SK-N-SH (cell line): ENCODE data around the gene HBA2.

Source experiments
- EZH2phosphoT487 ChIP-seq: fragments of 200-600 bp; sonication (generic); IDR thresholded peaks from 2 replicates; pipeline ENCODE4 v1.6.1; 2017; ENCODE audit warnings: low read depth, mixed run types, mild to moderate bottlenecking, antibody characterized with exemption, moderate library complexity, borderline replicate concordance
- FOXM1 ChIP-seq: IDR thresholded peaks from 2 replicates; pipeline ENCODE4 v1.4.0; 2012; ENCODE audit warnings: low read depth, mild to moderate bottlenecking
- GATA2 ChIP-seq: sonication (generic); formaldehyde crosslinking; IDR thresholded peaks from 2 replicates; pipeline ENCODE4 v1.5.0; 2020; ENCODE audit warnings: mild to moderate bottlenecking, missing genetic modification reagents
- POLR2AphosphoS5 ChIP-seq: IDR thresholded peaks from 2 replicates; pipeline ENCODE4 v1.6.1; 2012; ENCODE audit warnings: low read depth, low read length
- RCOR1 ChIP-seq: fragments of 150-350 bp; IDR thresholded peaks from 2 replicates; pipeline ENCODE4 v1.6.1; 2017; ENCODE audit warnings: antibody characterized with exemption, low read length
- RFX5 ChIP-seq: IDR thresholded peaks from 2 replicates; pipeline ENCODE4 v1.6.1; 2012; ENCODE audit warnings: mild to moderate bottlenecking, improper control_type of control experiment, low read length
- RXRA ChIP-seq: IDR thresholded peaks from 2 replicates; pipeline ENCODE4 v1.4.0; 2012; ENCODE audit warnings: low read depth, mild to moderate bottlenecking, borderline replicate concordance
- TAF1 ChIP-seq: IDR thresholded peaks from 2 replicates; pipeline ENCODE4 v1.6.1; 2012; ENCODE audit warnings: low read depth, mild to moderate bottlenecking, low read length, moderate library complexity, borderline replicate concordance
- YY1 ChIP-seq: IDR thresholded peaks from 2 replicates; pipeline ENCODE4 v1.4.0; 2012; ENCODE audit warnings: low read depth, mild to moderate bottlenecking
- TF ChIP-seq, protein P1 (sequence below): fragments of 200-600 bp; sonication (generic); IDR thresholded peaks from 2 replicates; pipeline ENCODE4 v1.6.1; 2017; ENCODE audit warnings: antibody characterized with exemption, mild to moderate bottlenecking, moderate library complexity
- TF ChIP-seq, protein P2 (sequence below): fragments of 150-350 bp; IDR thresholded peaks from 2 replicates; pipeline ENCODE4 v1.6.1; 2017; ENCODE audit warnings: antibody characterized with exemption, low read length, low read depth, borderline replicate concordance
- TF ChIP-seq, protein P3 (sequence below): IDR thresholded peaks from 2 replicates; pipeline ENCODE4 v1.6.1; 2012; ENCODE audit warnings: mild to moderate bottlenecking, low read depth, low read length, moderate library complexity

DNA sequence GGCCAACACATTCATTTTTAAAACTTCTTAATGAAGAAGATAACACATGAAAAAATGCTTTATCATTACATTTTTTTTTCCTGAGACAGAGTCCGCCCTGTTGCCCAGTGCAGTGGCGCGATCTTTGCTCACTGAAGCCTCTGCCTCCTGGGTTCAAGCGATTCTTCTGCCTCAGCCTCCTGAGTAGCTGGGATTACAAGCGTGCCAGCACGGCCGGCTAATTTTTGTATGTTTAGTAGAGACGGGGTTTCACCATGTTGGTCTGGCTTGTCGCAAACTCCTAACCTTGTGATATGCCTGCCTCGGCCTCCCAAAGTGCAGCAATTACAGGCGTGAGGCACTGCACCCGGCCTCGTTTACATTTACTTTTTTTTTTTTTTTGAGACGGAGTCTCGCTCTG lies 20.8 kb downstream of the HBA2 start:
- TF ChIP-seq TAF1 = no peak
- no peak for TF ChIP-seq POLR2AphosphoS5
- TF ChIP-seq FOXM1 = no peak
- TF ChIP-seq RXRA = no peak
- TF ChIP-seq, protein P1, sequence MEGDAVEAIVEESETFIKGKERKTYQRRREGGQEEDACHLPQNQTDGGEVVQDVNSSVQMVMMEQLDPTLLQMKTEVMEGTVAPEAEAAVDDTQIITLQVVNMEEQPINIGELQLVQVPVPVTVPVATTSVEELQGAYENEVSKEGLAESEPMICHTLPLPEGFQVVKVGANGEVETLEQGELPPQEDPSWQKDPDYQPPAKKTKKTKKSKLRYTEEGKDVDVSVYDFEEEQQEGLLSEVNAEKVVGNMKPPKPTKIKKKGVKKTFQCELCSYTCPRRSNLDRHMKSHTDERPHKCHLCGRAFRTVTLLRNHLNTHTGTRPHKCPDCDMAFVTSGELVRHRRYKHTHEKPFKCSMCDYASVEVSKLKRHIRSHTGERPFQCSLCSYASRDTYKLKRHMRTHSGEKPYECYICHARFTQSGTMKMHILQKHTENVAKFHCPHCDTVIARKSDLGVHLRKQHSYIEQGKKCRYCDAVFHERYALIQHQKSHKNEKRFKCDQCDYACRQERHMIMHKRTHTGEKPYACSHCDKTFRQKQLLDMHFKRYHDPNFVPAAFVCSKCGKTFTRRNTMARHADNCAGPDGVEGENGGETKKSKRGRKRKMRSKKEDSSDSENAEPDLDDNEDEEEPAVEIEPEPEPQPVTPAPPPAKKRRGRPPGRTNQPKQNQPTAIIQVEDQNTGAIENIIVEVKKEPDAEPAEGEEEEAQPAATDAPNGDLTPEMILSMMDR = no peak
- no peak for TF ChIP-seq EZH2phosphoT487
- no peak for TF ChIP-seq YY1
- TF ChIP-seq RCOR1 = no peak
- TF ChIP-seq, protein P2, sequence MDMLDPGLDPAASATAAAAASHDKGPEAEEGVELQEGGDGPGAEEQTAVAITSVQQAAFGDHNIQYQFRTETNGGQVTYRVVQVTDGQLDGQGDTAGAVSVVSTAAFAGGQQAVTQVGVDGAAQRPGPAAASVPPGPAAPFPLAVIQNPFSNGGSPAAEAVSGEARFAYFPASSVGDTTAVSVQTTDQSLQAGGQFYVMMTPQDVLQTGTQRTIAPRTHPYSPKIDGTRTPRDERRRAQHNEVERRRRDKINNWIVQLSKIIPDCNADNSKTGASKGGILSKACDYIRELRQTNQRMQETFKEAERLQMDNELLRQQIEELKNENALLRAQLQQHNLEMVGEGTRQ = no peak
- TF ChIP-seq, protein P3, sequence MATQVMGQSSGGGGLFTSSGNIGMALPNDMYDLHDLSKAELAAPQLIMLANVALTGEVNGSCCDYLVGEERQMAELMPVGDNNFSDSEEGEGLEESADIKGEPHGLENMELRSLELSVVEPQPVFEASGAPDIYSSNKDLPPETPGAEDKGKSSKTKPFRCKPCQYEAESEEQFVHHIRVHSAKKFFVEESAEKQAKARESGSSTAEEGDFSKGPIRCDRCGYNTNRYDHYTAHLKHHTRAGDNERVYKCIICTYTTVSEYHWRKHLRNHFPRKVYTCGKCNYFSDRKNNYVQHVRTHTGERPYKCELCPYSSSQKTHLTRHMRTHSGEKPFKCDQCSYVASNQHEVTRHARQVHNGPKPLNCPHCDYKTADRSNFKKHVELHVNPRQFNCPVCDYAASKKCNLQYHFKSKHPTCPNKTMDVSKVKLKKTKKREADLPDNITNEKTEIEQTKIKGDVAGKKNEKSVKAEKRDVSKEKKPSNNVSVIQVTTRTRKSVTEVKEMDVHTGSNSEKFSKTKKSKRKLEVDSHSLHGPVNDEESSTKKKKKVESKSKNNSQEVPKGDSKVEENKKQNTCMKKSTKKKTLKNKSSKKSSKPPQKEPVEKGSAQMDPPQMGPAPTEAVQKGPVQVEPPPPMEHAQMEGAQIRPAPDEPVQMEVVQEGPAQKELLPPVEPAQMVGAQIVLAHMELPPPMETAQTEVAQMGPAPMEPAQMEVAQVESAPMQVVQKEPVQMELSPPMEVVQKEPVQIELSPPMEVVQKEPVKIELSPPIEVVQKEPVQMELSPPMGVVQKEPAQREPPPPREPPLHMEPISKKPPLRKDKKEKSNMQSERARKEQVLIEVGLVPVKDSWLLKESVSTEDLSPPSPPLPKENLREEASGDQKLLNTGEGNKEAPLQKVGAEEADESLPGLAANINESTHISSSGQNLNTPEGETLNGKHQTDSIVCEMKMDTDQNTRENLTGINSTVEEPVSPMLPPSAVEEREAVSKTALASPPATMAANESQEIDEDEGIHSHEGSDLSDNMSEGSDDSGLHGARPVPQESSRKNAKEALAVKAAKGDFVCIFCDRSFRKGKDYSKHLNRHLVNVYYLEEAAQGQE = no peak
- no peak for TF ChIP-seq RFX5
- no peak for TF ChIP-seq GATA2
